8988T (cell line): Measurements from ENCODE around the gene ZFAND6.
"Not testable (repeated sequence)": the region's sequence is repeated elsewhere in the genome, so short reads cannot be mapped to it uniquely, and the experiment has no call there.

Source experiments
- DNase-seq: peaks from one replicate; pipeline ENCODE4 v3.0.0; 2011

The ZFAND6 gene

DNA sequence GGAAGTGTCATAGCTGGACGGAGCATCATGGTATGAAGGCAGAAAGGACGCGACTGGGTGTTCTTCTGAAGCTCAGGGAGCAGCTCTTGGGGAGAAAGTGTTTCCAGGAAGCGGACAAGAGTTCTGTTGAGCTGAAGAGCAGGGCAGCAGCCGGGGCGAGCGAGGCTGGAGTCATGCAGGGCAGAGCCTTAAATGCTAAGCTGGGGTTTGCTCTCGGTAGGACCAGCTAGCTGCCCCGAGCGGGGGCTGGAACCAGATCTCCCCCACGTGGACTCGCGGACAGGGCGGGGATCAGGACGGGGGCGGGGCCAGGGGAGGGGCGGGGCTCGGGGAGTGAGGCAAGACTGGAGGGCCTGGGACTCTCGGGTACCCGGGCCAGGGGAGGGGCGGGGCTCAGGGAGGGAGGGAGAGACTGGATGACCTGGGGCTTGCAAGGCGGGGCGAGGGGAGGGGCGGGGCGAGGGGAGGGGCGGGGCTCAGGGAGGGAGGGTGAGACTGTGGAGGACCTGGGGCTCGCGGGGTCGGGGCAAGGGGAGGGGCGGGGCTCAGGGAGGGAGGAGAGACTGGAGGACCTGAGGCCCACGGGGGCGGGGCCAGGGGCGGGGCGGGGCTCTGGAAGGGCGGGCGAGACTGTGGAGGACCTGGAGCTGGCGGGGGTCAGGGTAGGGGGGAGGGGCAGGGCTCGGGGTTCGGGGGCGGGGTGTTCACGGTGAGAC, 92.9 kb downstream of the ZFAND6 start:
- peak; percentile 85 for DNase-seq

GRCh38 chr15:80152896-80153876, 93.7 kb downstream of the ZFAND6 start, which contains the start of gene FAH:
Gene FAH (plus strand): TSS chr15:80152999. CDS start chr15:80153055, 56 bp downstream.
- no peak for DNase-seq

DNA sequence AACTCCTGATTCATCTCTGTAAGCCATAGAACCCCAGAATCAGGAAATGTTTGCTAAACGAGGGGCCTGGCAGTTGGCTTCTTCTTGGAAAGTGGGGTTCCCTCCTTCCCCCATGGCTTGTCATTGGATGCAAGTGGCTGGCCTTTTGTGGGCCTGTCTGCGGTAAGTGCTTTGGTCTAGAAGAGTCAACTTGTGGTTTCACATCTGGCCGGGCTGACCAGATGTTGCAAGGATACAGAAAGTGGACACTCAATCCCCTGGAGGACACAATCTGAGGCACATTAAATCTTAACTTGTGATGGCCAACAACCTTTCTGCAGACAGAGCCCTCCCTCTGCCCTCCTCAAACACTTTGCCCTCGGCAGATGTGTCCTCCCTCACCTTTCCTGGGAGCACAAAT, 94.4 kb downstream of the ZFAND6 start:
- DNase-seq, result no peak

- DNase-seq, result no peak
These were observed 94.9 kb downstream of the ZFAND6 start for GRCh38 chr15:80154336-80154735.

GRCh38 chr15:80155001-80155377, 95.5 kb downstream of the ZFAND6 start:
- DNase-seq, result no peak

GRCh38 chr15:80155378-80156175, 96.1 kb downstream of the ZFAND6 start:
- DNase-seq, result not testable (repeated sequence)

GRCh38 chr15:80156176-80156720, 96.8 kb downstream of the ZFAND6 start:
- DNase-seq, result no peak

DNA sequence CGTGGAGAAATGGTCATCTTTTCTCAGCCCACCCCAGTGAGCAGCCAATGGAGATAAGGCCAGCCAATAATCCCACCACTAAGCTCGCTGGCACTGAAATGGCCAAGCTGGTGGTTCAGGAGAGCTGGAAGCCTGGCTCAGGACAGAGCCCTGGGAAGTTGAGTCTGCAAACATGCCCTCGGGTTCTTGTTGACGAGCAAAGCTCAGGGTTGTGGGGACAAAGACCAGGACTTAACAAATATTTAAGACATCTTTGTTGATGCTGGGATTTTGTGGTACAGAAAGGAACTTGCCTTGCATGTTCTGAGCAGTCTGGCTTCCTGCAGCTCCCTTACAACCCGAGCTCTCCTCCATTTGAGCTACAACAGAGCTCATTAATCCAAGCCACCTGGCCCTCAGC, 97.7 kb downstream of the ZFAND6 start:
- no peak for DNase-seq

GRCh38 chr15:80159301-80159700, 99.8 kb downstream of the ZFAND6 start:
- DNase-seq, result no peak

DNA sequence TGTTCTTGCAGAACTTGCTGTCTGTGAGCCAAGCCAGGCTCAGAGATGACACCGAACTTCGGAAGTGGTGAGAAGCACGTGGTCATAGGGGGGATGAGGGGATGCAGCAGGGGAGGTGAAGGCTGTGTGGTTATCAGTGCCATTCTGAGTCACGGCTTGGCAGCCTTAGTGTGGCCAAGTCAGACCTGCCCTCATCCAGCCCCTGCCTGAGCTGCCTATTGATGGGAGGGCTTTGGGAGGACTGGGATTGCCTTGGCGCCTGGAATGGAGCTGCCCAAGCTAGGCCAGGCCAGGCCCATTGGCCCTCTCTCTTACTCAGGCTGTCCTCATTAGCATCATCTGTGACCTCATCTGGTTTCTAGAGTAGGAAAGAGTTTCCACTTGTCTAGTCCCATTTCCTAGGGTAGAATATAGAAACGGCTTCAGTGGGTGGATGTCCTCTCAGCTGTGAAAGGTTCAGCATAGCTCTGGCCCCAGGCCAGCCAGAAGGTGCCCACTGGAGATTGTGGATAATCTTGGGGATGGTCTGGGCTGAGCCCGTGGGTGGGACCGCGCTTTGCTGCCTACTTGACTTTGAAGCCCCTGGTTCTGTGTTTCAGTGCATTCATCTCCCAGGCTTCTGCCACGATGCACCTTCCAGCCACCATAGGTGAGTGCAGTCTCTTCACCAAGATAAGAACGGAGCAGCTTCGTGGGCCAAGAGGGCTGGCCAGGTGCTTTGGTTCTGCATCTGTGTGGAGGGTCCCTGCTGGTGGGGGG, 100.5 kb downstream of the ZFAND6 start:
- no peak for DNase-seq

DNA sequence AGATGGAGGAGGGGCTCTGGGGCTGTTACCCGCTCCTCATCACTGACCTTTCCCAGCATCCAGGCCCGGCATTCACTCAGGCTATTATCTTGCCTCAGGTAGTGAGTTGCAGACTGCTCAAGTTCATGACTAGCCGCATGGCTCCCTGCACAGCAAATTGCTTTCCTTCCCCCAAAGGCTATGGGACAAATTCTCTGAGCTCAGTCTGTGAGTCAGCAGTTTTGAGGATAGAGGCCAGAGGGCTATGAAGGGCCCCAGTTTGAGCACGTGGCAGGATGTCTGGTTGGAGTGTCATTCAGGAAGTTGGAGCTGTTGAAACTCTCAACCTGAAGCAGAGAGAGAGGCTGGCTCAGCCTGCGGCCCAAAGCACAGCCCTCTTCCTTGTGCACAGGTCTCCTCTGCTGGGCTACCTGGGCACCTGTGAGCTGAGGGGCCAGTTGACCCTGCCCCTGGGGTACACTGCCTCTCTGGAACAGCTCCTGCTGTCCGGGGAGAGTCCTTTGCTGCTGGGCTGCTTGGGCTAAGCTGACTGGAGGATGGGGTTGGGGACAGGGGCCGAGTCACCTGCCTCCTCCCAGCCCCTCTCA, 101.2 kb downstream of the ZFAND6 start:
- no peak for DNase-seq

DNA sequence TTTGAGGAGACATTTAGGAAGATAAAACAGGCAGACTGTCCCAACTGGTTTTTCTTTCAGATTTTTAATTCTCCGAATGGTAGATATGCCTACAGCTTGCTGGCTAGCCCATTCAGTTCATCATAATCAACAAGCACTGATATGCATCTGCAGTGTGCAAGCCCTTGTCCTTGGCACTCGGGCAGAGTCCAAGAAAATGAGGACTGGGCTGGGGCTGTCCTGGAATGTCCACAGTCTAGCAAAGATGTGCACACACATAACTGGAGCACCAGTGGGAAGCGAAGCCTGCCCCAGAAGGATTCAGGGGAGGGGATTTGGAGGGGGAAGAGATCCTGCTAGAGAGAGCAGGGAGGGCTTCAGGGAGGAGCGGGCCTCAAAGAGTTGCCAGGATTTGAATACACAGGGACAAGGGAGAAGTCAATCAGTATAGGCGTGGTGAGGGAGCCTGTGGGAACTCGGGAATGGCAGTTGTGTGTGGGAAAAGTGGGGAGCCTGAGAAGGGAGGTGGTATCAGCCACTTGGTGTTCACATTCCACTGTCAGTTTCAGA, 102.1 kb downstream of the ZFAND6 start:
- DNase-seq, result no peak

GRCh38 chr15:80162059-80162554, 102.6 kb downstream of the ZFAND6 start:
- DNase-seq, result no peak

DNA sequence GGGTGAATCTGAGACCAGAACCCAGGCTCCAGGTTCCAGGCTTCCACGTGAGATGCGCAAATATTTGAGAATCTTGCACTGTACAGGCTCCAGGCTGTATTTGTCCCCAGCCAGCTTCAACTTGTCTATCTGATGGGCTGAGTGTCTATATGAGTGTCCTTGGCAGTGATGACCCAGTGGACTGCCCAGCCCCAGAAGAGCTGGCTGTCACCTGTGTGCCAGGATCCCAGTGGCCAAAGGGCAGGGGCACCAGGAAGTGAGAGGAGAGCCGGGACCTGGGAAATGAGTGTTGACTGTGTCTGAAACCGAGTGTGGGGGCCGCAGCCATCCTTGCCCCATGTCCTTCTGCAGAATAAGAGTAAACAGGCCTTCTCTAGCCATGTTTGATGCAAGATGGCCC, 103.7 kb downstream of the ZFAND6 start:
- no peak for DNase-seq

DNA sequence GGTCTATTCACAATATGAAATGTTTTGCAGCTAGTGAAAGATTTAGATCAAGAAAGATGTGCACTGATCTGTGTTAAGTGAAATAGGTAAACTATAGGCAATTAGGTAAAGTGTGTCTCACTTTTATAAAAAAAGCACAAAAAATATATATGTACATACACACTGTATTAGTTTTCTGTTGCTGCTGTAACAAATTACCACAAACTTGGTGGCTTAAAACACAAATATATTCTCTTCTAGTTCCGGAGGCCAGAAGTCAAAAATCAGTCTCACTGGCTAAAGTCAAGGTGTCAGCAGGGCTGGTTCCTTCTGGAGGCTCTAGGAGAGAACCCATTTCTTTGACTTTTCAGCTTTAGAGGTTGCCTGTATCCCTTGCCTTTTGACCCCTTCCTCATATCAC, 104.4 kb downstream of the ZFAND6 start:
- no peak for DNase-seq

DNA sequence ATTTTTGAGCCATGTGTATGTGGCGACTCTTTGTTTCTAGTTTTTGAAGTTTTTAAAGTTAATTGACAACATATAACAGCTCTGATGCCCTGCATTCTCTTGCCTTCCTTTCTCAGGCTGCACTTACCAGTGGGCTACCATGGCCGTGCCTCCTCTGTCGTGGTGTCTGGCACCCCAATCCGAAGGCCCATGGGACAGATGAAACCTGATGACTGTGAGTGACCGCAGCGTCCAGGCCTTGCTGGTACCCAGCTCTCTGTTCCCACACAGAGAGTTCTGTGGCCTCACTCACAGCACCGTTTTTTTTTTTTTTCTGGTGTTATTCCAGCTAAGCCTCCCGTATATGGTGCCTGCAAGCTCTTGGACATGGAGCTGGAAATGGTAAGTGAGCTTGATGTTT, 108.5 kb downstream of the ZFAND6 start:
- DNase-seq, result no peak

- DNase-seq, result no peak
These were observed 108.9 kb downstream of the ZFAND6 start for GRCh38 chr15:80168421-80168820.

DNA sequence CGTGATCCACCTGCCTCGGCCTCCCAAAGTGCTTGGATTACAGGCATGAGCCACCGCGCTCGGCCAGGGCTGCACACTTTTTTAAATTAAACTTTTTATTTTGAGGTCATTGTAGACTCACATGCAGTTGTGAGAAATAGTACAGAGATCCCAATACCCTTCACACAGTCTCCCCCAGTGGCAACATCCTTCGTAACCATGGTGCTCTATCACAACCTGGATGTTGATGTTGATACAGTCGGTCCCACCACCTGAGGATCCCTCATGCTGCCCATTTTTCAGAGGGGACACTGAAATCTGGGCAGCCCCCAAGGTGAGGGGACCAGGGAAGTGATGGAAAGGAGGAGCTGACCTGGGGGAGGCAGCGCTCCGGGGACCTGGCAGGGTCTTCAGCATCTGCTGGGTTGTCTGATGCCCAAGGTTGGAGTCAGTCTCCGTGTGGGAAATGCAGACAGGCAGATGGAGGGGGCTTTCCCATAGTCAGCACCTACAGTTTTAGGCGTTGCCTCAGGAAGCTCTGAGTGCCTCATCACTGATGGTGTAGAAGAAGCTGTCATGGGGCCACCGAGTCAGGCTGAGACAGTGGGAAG, 110.4 kb downstream of the ZFAND6 start:
- no peak for DNase-seq

DNA sequence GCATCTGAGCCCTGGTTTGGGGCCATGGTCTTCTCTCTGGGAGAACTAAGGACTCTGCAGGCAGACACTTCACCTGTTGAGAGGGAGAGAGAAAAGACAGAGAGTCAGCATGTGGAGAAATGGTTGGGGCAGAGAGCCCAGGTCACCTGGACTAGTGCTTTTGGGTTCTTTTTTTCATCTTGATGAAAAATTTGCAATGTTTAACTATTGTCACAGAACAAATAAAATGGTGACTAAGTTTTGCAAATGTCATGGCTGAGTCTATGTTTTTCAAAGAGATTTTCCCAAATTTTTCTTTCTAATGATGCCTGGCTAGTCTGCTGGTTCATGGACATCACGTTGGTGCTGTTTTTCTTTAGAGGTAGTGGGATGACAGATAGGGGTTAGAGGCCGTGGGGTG, 111.1 kb downstream of the ZFAND6 start:
- no peak for DNase-seq

DNA sequence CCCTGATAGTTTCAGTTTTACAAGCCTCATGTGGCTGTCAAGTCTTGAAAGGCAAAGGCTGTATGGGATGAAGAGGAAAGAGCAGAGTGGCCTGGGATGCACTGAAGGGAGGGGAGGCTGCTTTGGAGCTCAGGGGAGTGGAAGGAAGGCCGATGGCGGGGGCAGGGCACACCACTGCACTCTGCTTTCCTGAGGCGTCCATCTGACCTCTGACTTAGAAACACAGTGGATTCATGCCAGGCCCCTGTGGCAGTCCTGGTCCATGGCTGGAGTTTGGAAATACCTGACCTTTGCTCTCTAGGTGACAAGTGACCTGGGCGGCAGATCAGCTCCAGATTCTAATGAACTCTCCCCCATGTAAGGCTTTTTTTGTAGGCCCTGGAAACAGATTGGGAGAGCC, 112.3 kb downstream of the ZFAND6 start:
- DNase-seq, result no peak

DNA sequence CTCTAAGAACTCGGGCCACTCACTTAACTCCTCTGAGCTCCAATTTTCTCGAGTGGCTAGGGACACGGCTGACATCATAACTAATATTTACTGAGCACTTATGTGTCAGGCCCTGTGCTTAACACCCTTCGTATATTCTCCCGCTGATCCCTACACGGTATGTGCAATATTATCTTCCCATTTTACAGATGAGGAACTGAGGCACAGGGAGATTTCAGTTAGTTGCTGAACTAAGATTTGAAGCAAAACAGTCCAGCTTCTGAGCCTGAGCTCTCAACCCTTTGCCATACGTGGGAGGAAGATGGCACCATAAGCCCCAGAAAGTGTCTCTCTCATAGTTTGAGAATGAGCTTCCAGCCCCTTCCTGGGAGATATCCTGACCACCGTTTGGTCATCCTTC, 112.9 kb downstream of the ZFAND6 start:
- DNase-seq, result no peak
